Caco-2 (cell line): ENCODE data around the gene MYBPC2. TPM values are rescaled to one million over a fixed set of nuclear protein-coding genes. Genes with fewer than 3 reads are reported as not detected.

ENCODE experiments used
- BruUV-seq: library from RNA; stranded (reverse); fragments of 400-500 nt; replicated peaks from 2 replicates; lab custom pipeline; 2021; lab: Mats Ljungman, UMichigan
- CTCF ChIA-PET: fragments of 300-600 bp; sonication (Branson Sonifier 250); formaldehyde crosslinking; loops from one replicate; lab custom pipeline; 2022; ENCODE audit warnings: antibody characterized with exemption; lab: Charles Lee
- POLR2A ChIA-PET: fragments of 300-600 bp; sonication (Branson Sonifier 250); formaldehyde crosslinking; loops from one replicate; lab custom pipeline; 2022; ENCODE audit warnings: antibody characterized with exemption; lab: Charles Lee
- DNase-seq, 2 experiments: peaks; one replicate each; pipeline versions ENCODE4 v3.0.0 to v3.0.0-alpha.2; 2020 to 2022
- H3K27me3 ChIP-seq: replicated peaks from 2 replicates; pipeline ENCODE4 v1.6.0; 2011; ENCODE audit warnings: low read length; ENCODE audit not compliant: control insufficient read depth, insufficient read depth
- H3K36me3 ChIP-seq: 2 replicates; pipeline ENCODE4 v1.5.1; 2011; ENCODE audit warnings: low read length; ENCODE audit not compliant: control insufficient read depth, insufficient read depth
- H3K4me1 ChIP-seq: fragments of 250-450 bp; sonication (Bioruptor Pico); 2 replicates; pipeline ENCODE4 v1.5.1; 2020; ENCODE audit warnings: mild to moderate bottlenecking
- H3K4me3 ChIP-seq: 2 replicates; pipeline ENCODE4 v1.5.1; 2011; ENCODE audit warnings: low read depth, mild to moderate bottlenecking, control low read depth, low read length
- H3K9me3 ChIP-seq: fragments of 250-450 bp; sonication (Bioruptor Pico); 2 replicates; pipeline ENCODE4 v1.5.1; 2020; ENCODE audit warnings: mild to moderate bottlenecking, moderate library complexity
- H3K27ac Mint-ChIP-seq: one replicate; pipeline ENCODE4 v1.8.0; 2022; ENCODE audit warnings: mixed read lengths; ENCODE audit not compliant: unreplicated experiment
- H3K27me3 Mint-ChIP-seq: one replicate; pipeline ENCODE4 v1.8.0; 2022; ENCODE audit warnings: mixed read lengths; ENCODE audit not compliant: insufficient read depth, unreplicated experiment
- H3K36me3 Mint-ChIP-seq: one replicate; pipeline ENCODE4 v1.8.0; 2022; ENCODE audit warnings: mild to moderate bottlenecking, mixed read lengths; ENCODE audit not compliant: insufficient read depth, unreplicated experiment
- H3K4me1 Mint-ChIP-seq: one replicate; pipeline ENCODE4 v1.8.0; 2022; ENCODE audit warnings: low read depth, mixed read lengths; ENCODE audit not compliant: unreplicated experiment
- H3K4me3 Mint-ChIP-seq: one replicate; pipeline ENCODE4 v1.8.0; 2022; ENCODE audit warnings: mild to moderate bottlenecking, moderate library complexity, mixed read lengths; ENCODE audit not compliant: unreplicated experiment
- H3K9me3 Mint-ChIP-seq: one replicate; pipeline ENCODE4 v1.8.0; 2022; ENCODE audit warnings: mixed read lengths; ENCODE audit not compliant: unreplicated experiment
- intact Hi-C: fragments of 100-400 bp; cut with micrococcal nuclease; formaldehyde crosslinking; loops from one replicate; pipeline ENCODE4 v1.10.0; 2022; ENCODE audit not compliant: unreplicated experiment
- total RNA-seq: library from RNA; stranded (reverse); gene quantifications from 2 replicates; pipeline ENCODE4 v1.2.3, GENCODE V29; 2022
- TF ChIP-seq, protein P1 (sequence below), 2 experiments: fragments of 200-600 bp in 1 of 2; IDR thresholded peaks; 1 replicate in 1 of 2; 2 replicates in 1 of 2; pipeline versions ENCODE4 v1.5.1 to v1.8.0; 2011 to 2022; ENCODE audit warnings: antibody characterized with exemption in 1 of 2, control low read depth in 1 of 2, inconsistent platforms in 1 of 2, low read depth in 1 of 2, low read length in 1 of 2, mild to moderate bottlenecking in 1 of 2, moderate library complexity in 1 of 2; ENCODE audit not compliant: insufficient read depth in 1 of 2, severe bottlenecking in 1 of 2, unreplicated experiment in 1 of 2

Gene MYBPC2
- total RNA-seq, 1 experiment from 2014 or later = 1.6 TPM

DNA sequence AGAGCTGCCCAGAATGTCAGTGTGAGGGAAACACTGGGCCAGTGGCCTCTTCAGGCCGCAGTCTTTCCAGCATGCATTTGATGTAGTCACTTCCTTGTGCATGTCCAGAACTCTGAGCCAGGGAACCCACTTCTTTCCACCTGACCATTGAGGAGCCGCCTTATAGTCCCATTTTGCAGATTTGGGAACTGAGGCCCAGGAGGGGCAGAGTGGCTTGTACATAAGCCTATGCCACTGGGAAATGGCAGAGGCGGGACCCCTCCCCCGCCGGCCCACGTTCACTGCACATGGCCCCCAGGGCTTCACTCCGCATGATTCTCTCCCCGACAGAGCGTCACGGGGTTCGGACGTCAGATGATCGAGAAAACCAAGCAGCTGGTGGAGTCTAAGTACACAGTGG lies 19.6 kb upstream of the MYBPC2 start:
- H3K4me3 ChIP-seq = no peak overlapping the region
- no TSS peak for BruUV-seq
- no peaks in the 10 kb centered on the region for H3K4me1 Mint-ChIP-seq
- no peak overlapping the region for H3K4me3 Mint-ChIP-seq
- ChIA-PET POLR2A (no interaction called here), CTCF (interaction anchor here (1.7 kb wide), 1 partner anchor 44 kb away, joined by 5 read pairs; no protein-coding TSS in a partner anchor)
- no peaks in the 10 kb centered on the region for H3K27me3 Mint-ChIP-seq
- DNase-seq = no peak
- peaks cover 14% of the 10 kb centered on the region for H3K4me1 ChIP-seq
- H3K36me3 ChIP-seq = peaks cover 7% of the 10 kb centered on the region
- no peaks in the 10 kb centered on the region for H3K9me3 ChIP-seq
- peaks cover 63% of the 10 kb centered on the region for H3K36me3 Mint-ChIP-seq
- TF ChIP-seq, protein P1, sequence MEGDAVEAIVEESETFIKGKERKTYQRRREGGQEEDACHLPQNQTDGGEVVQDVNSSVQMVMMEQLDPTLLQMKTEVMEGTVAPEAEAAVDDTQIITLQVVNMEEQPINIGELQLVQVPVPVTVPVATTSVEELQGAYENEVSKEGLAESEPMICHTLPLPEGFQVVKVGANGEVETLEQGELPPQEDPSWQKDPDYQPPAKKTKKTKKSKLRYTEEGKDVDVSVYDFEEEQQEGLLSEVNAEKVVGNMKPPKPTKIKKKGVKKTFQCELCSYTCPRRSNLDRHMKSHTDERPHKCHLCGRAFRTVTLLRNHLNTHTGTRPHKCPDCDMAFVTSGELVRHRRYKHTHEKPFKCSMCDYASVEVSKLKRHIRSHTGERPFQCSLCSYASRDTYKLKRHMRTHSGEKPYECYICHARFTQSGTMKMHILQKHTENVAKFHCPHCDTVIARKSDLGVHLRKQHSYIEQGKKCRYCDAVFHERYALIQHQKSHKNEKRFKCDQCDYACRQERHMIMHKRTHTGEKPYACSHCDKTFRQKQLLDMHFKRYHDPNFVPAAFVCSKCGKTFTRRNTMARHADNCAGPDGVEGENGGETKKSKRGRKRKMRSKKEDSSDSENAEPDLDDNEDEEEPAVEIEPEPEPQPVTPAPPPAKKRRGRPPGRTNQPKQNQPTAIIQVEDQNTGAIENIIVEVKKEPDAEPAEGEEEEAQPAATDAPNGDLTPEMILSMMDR (IDR thresholded peaks at IDR 0.05; ENCODE audit: insufficient read depth in 1 of 2, low read depth in 1 of 2, low read length in 1 of 2, severe bottlenecking in 1 of 2, unreplicated experiment in 1 of 2) = no peak
- H3K27ac Mint-ChIP-seq = no peak overlapping the region
- H3K9me3 Mint-ChIP-seq = no peaks in the 10 kb centered on the region
- no peaks in the 10 kb centered on the region for H3K27me3 ChIP-seq
- intact Hi-C loops = no loop called here

DNA sequence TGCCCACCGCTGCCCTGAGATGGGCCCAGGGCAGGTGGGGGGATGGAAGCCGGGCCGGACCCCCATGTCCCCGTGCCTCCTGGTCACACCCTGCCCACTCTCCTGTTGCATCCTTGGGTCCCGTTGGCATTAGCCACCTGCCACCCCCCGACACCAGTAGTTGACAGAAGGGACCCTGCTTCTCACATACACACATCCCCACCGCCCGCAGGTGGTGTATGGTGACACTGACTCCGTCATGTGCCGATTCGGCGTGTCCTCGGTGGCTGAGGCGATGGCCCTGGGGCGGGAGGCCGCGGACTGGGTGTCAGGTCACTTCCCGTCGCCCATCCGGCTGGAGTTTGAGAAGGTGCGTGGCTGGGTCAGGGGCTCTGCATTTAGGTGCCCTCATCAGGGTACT lies 19.2 kb upstream of the MYBPC2 start:
- POLR2A ChIA-PET = no interaction called here
- Histone ChIP-seq H3K27me3 (no peaks in the 10 kb centered on the region), H3K4me3 (no peak overlapping the region), H3K36me3 (peaks cover 7% of the 10 kb centered on the region), H3K4me1 (peaks cover 17% of the 10 kb centered on the region), H3K9me3 (no peaks in the 10 kb centered on the region)
- no peak overlapping the region for H3K27ac Mint-ChIP-seq
- H3K27me3 Mint-ChIP-seq = no peaks in the 10 kb centered on the region
- no peaks in the 10 kb centered on the region for H3K9me3 Mint-ChIP-seq
- peaks cover 59% of the 10 kb centered on the region for H3K36me3 Mint-ChIP-seq
- no TSS peak for BruUV-seq
- no peaks in the 10 kb centered on the region for H3K4me1 Mint-ChIP-seq
- CTCF ChIA-PET = interaction anchor here (0.6 to 1.7 kb wide), 2 partner anchors 45 to 1382 kb away, joined by 5 to 8 read pairs; no protein-coding TSS in a partner anchor
- TF ChIP-seq, protein P1 (IDR thresholded peaks at IDR 0.05; ENCODE audit: insufficient read depth in 1 of 2, low read depth in 1 of 2, low read length in 1 of 2, severe bottlenecking in 1 of 2, unreplicated experiment in 1 of 2) = no peak
- intact Hi-C loops = no loop called here
- no peak overlapping the region for H3K4me3 Mint-ChIP-seq
- DNase-seq = no peak

DNA sequence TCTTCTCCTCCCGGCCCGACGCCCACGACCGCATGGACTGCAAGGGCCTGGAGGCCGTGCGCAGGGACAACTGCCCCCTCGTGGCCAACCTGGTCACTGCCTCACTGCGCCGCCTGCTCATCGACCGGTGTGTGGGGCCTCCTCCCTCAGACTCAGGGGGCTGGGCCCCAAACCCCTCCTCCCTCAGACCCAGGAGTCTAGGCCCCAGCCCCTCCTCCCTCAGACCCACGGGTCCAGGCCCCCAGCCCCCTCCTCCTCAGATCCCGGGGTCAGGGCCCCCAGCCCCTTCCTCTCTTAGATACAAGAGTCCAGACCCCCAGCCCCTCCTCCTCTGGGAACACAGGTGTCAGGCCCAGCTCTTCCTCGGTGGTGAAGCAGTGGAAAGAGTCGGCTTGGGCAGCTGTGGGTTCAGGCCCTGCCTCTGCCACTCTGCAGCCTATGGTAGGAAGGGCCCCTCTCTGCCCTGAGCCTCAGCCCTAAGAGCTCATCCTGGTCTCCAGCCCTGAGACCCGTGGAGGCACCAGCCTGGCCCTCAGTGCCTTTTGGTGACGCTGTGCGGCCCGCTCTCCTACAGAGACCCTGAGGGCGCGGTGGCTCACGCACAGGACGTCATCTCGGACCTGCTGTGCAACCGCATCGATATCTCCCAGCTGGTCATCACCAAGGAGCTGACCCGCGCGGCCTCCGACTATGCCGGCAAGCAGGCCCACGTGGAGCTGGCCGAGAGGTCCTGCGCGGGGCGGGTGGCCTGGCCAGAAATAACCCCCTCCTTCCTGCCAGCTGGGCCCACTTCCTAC lies 17.6 kb upstream of the MYBPC2 start:
- Mint-ChIP-seq H3K4me1 (peaks cover 11% of the 10 kb centered on the region), H3K4me3 (no peak overlapping the region), H3K27me3 (no peaks in the 10 kb centered on the region), H3K9me3 (no peaks in the 10 kb centered on the region), H3K27ac (no peak overlapping the region), H3K36me3 (peaks cover 55% of the 10 kb centered on the region)
- no TSS peak for BruUV-seq
- H3K27me3 ChIP-seq = no peaks in the 10 kb centered on the region
- peaks cover 16% of the 10 kb centered on the region for H3K4me1 ChIP-seq
- TF ChIP-seq, protein P1 (IDR thresholded peaks at IDR 0.05; ENCODE audit: insufficient read depth in 1 of 2, low read depth in 1 of 2, low read length in 1 of 2, severe bottlenecking in 1 of 2, unreplicated experiment in 1 of 2) = peak; percentile 75 to 78
- no peaks in the 10 kb centered on the region for H3K9me3 ChIP-seq
- POLR2A ChIA-PET = no interaction called here
- DNase-seq = peak; percentile 69 to 78
- intact Hi-C loops = loop anchor here (1.0 to 2.0 kb wide), 2 partner anchors 46 to 47 kb away; no protein-coding TSS in a partner anchor
- H3K4me3 ChIP-seq = no peak overlapping the region
- H3K36me3 ChIP-seq = peaks cover 4% of the 10 kb centered on the region
- CTCF ChIA-PET = interaction anchor here (0.5 to 1.2 kb wide), 4 partner anchors 11 to 46 kb away, joined by 3 to 4 read pairs (median 3); partner anchors contain the start of gene POLD1
